GM19099 (cell line): Measurements from ENCODE around the gene SERPINA3.

ENCODE experiments used
- POLR2A ChIP-seq: IDR thresholded peaks from 3 replicates; pipeline ENCODE4 v1.6.1; 2011; ENCODE audit warnings: low read depth; ENCODE audit not compliant: insufficient read length; ENCODE audit errors: extremely low read depth

The SERPINA3 gene

DNA sequence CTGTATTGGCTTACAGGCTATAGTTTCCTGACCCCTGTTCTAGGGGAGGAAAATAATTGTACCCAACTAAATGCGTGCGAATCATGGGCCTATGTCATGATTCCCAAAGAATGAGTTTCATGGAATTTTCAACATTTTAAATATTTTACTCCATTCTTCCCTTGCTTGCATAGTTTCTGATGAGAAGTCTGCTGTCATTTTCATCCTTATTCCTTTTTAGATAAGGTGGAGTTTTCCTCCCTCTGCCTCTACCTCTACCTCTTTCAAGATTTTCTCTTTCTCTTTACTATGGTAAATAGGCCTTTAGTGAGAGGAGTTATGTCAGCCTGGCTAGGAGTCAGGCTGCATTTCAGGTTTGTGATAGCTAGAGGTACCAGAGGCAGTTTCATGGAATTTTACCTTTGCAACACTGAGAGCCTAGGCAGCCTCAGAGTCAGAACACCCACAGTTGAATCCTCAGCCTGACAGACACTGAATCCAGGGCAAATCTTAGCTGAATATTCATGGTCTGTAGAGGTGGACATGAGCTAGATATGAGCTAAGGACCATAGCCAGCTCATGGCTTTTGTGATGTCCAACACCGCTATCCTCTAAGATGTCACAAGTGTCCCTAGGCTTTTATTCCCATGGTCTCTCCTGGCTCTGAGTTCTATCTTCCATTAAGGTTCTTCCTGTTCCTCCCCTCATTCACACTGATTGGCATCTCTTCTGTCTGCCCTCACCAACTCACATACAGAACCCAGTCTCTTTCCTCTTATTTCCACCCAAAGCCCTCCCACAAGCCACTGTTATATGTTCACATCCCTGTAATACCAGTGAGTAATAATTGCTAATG is 6.0 kb downstream of the SERPINA3 start:
- TF ChIP-seq POLR2A: no peak

DNA sequence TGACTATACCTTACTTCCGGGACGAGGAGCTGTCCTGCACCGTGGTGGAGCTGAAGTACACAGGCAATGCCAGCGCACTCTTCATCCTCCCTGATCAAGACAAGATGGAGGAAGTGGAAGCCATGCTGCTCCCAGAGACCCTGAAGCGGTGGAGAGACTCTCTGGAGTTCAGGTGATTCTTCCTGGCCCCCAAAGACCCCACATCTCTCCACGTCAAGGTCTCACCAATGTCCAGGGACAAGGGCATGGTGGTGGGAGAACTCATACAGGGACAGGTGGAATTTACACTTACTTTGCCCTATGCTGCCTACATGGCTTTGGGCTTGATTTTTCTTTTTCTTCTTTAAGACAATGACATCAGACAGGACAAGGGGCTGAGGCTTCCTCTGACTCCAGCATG is 7.1 kb downstream of the SERPINA3 start:
- no peak for TF ChIP-seq POLR2A

DNA sequence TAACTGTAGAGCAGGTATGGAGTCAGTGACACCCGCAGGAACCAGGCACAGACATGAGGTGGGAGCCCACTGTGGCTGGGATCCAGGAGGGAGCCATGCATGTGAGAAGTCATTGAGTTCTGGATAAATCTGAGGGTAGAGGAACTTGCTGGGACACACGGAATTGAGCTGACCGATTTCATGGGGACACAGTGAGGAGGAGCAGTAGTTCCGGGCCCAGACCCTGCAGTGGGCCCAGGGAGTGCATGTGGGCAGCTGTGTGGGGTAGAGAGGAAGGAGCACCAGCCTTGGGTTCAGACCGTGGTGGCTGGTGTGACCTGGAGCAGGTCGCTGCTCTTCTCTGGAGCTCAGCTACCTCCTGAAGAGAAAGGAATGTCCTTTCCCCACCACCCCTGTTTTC is 8.4 kb downstream of the SERPINA3 start:
- no peak for TF ChIP-seq POLR2A

DNA sequence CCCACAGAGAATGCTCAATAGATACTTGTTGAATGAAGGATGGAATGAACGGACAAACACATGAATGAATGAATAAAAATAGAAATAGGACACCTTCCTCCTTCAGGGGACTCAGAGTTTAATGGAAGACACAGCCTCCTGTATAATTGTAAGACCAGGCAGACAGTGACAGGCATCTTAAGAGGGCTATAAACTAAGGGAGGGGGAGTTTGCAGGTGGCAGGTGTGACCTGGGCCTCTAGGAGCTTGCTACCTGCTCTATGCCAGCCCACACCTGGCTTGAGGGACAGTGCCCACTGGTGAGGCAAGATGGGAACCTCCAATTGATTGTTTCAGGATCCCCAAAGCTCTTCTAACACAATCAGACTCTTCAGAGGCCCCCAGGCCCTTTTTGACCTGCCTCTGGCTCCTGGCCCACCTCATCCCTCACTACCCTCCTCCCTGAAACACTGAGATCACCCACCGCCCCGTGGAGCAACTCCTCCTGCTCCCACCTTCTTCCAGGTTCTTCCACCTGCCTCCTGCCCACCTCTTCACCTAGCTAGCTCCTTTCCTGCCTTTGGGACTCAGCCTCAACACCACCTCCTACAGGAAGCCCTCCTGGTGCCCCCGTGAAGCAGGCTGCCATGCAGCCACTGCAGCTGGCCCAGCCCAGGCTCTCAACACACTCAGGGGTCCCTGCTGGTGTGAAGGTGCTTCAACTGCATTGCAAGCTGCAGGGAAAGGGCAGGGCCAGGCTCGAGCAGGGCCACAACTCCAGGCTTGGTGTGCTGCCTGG is 9.4 kb downstream of the SERPINA3 start:
- no peak for TF ChIP-seq POLR2A

DNA sequence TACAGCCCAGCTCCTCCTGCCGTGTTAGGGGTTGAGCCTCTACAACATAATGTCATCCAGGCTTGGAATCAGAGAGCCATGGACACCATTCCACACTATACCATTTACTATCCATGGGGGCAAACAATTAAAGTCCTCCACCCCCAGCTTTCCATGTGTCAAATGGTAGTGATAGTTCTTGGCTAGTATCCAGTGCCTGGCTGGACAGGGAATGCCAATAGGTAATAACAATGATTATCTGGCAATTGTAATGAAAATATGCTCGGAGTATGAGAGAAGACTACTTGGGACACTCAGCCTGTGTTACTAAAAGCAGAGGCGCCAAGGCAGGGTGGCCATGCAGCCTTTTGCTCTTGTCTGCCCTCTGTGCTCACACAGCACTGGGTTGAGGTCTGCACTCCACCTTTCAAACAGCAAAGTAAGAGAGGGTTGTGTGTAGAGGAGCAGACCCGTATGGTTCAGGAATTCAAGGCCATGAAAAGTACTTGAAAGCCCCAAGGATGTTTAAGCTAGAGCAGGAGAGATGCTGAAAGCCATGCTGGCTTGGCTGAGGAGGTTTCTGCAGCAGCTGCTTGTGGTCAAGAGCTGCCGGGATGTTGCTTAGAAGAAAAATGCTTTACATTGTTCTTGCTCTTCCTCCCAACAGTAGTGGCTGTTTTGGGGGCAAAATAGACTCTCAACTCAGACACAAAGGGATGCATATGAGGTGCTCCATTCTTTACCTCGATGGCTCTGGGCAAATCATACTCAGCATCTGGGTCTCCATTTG is 10.6 kb downstream of the SERPINA3 start:
- TF ChIP-seq POLR2A: no peak

DNA sequence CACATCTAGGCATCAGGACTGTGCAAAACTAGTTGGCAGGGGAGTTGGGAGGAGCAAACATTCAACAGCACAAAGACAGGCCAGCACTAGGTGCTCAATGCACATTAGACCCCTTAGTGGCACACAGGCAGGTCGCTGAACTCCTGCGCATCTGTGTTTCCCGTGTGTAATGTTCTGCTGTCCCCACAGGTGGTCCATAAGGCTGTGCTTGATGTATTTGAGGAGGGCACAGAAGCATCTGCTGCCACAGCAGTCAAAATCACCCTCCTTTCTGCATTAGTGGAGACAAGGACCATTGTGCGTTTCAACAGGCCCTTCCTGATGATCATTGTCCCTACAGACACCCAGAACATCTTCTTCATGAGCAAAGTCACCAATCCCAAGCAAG is 11.2 kb downstream of the SERPINA3 start:
- TF ChIP-seq POLR2A: no peak

DNA sequence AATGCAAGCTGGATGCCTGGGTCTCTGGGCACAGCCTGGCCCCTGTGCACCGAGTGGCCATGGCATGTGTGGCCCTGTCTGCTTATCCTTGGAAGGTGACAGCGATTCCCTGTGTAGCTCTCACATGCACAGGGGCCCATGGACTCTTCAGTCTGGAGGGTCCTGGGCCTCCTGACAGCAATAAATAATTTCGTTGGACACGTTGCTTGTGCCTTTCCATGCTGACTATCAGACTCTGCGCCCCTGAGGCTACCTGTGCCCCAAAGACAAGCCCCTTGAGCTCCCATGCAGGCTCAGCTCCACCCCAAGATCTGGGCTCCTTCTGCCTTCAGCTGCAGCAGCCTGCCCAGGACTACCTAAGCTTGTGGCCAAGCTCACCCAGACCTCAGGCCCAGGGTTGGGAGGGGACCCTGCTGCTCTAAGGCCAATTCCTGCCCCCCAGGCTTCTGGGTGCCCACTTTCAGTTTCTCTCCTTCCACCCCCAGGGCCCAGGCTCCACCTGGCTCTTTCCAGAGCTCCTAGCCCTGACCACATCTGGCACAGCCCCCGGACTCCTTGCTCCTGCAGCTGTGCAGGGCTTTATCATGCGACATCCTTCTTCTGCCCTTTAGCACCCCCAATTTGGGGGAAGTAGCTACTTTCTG is 11.8 kb downstream of the SERPINA3 start:
- no peak for TF ChIP-seq POLR2A

DNA sequence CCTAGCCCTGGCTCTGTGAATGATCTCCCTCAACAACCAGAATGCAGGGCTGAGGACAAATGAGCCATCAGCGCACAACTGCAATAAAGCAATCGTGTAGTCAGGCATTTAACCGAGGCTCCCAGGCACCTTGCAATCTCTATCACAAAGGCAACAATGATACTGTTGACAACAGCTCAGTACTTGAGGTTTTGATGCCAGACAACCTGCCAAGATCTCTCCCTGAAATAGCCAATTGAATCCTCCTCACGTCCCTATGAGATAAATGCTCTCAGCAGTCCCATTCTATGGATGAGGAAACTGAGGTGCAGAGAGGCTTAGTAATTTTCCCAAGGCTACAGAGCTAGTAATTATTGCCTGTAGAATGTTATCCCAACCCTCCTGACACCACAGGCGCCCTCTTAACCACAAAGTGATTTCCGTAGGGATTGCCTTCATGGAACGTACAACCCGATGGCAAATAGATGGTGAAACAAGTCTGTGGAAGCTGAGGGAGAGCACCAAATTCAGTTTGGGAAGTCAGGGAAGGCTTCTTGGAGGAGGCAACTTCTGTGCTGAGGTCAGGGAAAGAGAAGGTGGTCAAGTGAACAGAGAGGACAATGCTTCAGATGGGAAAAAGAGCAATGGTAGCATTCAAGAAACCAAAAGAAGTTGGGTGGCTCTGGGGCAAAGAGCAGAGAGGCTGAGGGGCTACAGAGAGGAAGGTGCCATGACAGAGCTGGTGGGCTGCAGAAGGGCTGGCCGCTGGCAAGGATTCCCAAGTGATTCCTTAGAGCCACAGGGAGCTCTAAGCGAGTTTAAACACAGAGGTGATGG is 12.6 kb downstream of the SERPINA3 start:
- no peak for TF ChIP-seq POLR2A

DNA sequence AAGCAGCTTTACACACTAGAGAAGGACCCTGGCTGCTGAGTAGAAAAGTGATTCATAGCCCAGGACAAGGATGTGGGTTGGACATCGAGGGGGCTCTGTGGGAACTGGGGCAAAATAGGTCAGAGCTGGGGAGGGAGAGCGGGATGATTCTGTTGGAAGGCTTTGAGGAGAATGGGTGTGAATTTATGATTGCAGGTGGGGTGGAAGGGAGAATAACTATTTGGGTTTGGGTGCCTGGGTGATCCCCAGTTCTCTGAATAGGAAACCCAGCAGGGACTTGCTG is 13.1 kb downstream of the SERPINA3 start:
- no peak for TF ChIP-seq POLR2A

DNA sequence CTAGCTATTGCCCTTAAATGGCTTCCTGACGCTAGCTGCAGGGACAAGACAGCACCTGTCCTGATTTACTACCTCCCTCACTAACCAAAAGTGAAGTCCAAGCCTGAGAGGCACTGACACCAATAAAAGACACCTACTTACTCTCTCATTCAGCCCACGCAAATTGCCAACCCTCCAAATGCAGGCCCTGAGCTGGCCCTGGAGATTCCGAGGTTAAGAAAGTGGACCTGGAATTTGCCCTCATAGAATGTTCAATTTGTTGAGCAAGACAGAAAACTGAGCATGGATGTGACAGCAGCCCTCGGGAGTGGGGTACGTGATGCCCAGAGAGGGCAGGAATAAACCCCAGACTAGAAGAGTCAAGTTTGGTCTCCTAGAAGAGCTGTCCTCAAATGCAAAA is 16.4 kb downstream of the SERPINA3 start:
- no peak for TF ChIP-seq POLR2A

DNA sequence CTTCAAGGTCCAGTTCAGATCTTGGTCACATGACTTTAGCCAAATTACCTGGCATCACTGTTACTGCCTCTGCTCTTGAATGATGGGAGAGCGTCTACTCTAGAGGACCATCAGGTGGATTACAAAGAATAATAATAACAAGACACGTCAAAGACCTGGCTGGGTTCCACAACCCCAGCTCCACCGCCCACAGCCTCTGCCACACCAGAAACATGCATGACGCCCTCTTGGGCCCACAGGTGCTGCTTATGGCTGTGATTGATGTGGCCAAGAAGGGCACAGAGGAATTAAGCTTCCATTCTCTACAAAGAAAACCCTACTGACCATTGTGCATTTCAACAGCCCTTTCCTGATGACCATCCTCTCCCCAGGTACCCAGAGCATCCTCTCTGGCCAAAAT is 18.2 kb downstream of the SERPINA3 start:
- TF ChIP-seq POLR2A: no peak

DNA sequence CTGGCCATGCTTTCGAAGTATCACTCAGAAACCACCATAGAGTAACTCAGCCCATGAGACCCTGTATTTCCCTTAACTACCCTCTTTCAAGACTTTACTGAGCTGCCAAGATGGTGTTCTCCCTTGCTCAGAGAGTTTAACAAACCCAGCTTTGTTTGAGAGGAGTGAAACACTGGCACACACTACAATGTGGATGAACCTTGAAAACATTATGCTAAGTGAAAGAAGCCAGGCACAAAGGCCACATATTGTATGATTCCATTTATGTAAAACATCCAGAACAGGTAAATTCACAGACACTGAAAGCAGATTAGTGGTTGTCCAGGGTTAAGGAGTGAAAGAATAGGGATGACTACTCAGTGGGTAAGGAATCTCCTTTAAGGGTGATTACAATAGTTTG is 18.9 kb downstream of the SERPINA3 start:
- no peak for TF ChIP-seq POLR2A

DNA sequence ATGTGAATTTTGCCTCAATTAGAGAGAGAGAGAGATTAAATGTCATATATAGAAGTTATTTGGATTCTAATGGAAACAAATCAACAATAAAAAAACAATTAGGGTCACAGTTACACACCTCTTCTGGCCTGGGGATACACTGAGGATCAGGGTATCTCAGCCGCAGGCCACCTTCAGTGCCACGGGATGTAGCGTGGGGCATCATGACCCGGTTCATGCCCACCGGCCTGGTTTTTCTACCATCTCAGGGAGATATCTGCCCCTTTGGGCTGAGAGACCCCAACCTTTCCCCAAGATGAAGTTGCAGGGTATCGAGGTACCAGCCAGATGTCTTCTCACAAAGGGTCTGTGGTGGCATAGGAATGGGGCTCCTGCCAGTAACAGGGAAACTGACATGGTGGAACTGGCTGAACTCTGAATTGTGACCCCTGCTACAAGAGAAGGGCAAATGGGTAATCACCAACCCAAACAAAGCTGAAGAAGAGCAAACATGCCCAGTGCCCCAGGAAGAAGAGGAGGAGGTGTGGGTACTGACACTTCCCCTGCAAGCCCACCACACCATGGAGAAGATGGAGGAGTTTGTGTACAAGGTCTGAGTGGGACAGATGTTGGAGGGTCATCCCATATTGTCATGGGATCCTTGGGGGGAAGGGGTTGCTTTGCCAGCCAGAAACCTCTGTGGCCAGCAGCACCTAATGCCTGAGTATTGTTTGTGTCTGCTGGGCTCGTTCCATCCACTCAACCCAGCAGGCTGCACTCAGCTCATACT is 19.5 kb downstream of the SERPINA3 start:
- no peak for TF ChIP-seq POLR2A

DNA sequence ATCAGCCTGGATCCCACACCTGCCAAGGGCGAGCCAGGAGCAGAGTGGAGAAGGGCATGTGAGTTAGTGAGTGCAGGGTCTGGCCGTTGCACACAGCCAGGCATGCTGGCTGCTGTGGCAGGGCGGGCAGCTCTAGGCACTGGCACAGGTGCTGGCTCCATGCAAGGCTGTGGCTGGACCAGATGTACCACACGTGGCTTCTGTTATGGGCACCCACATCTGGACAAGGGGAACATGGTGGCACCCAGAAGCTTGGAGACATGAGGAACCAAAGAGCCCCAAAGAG is 20.1 kb downstream of the SERPINA3 start:
- no peak for TF ChIP-seq POLR2A
